IMR-90 (cell line): ENCODE measurements around the gene TRPV4. TPM values are rescaled to one million over a fixed set of nuclear protein-coding genes. Genes with fewer than 3 reads are reported as not detected.

Source experiments
- ATAC-seq: fragments of 200-7000 bp; cut with Tn5 transposase; 2 replicates; pipeline ENCODE4 v1.9.1; 2020; ENCODE audit warnings: low read depth, mild to moderate bottlenecking, moderate library complexity
- BruUV-seq: library from RNA; stranded (reverse); fragments of 400-500 nt; replicated peaks from 2 replicates; lab custom pipeline; 2021; lab: Mats Ljungman, UMichigan
- CTCF ChIA-PET: fragments of 300-600 bp; formaldehyde crosslinking; extraction: SDS; loops from one replicate; lab custom pipeline; 2021; ENCODE audit warnings: antibody characterized with exemption; lab: Yijun Ruan, JAX
- POLR2A ChIA-PET: fragments of 300-600 bp; sonication (Branson Sonifier 250); formaldehyde crosslinking; loops from one replicate; lab custom pipeline; 2022; ENCODE audit warnings: antibody characterized with exemption; ENCODE audit not compliant: unreplicated experiment; lab: Charles Lee
- DNase-seq: peaks from one replicate; pipeline ENCODE4 v3.0.0; 2013
- H2AFZ ChIP-seq: replicated peaks from 2 replicates; pipeline ENCODE3; 2013; ENCODE audit warnings: low read length, mild to moderate bottlenecking; ENCODE audit not compliant: poor library complexity
- H2AK5ac ChIP-seq: 2 replicates; pipeline ENCODE4 v1.6.1; 2013; ENCODE audit warnings: low read depth, low read length, inconsistent platforms
- H2AK9ac ChIP-seq: replicated peaks from 2 replicates; pipeline ENCODE3; 2013; ENCODE audit warnings: mild to moderate bottlenecking, low read depth, low read length, moderate library complexity; ENCODE audit not compliant: poor library complexity
- H2BK120ac ChIP-seq: 2 replicates; pipeline ENCODE4 v1.6.1; 2013; ENCODE audit warnings: low read depth, low read length, inconsistent platforms
- H2BK15ac ChIP-seq: 3 replicates; pipeline ENCODE4 v1.6.1; 2013; ENCODE audit warnings: low read depth, low read length, inconsistent platforms
- H2BK20ac ChIP-seq: 2 replicates; pipeline ENCODE4 v1.6.1; 2013; ENCODE audit warnings: low read depth, mild to moderate bottlenecking, inconsistent platforms, low read length, moderate library complexity
- H2BK5ac ChIP-seq: 2 replicates; pipeline ENCODE4 v1.6.1; 2013; ENCODE audit warnings: mild to moderate bottlenecking, low read depth, low read length, inconsistent platforms; ENCODE audit not compliant: poor library complexity, severe bottlenecking
- H3K14ac ChIP-seq: replicated peaks from 2 replicates; pipeline ENCODE4 v1.6.1; 2013; ENCODE audit warnings: low read depth, low read length, inconsistent platforms
- H3K18ac ChIP-seq: 2 replicates; pipeline ENCODE4 v1.6.1; 2013; ENCODE audit warnings: low read depth, low read length, control low read depth
- H3K23ac ChIP-seq: 2 replicates; pipeline ENCODE4 v1.6.1; 2013; ENCODE audit warnings: low read depth, low read length, inconsistent platforms
- H3K27ac ChIP-seq: 2 replicates; pipeline ENCODE4 v1.5.1; 2013; ENCODE audit warnings: mild to moderate bottlenecking, control low read depth, low read length; ENCODE audit not compliant: insufficient read depth
- H3K27me3 ChIP-seq: 2 replicates; pipeline ENCODE4 v1.6.1; 2013; ENCODE audit warnings: low read length; ENCODE audit not compliant: control insufficient read depth, insufficient read depth
- H3K36me3 ChIP-seq: 2 replicates; pipeline ENCODE4 v1.6.1; 2013; ENCODE audit warnings: low read length, mixed read lengths; ENCODE audit not compliant: control insufficient read depth, insufficient read depth
- H3K4ac ChIP-seq: 2 replicates; pipeline ENCODE4 v1.6.1; 2013; ENCODE audit warnings: low read depth, low read length, inconsistent platforms
- H3K4me1 ChIP-seq: 2 replicates; pipeline ENCODE4 v1.6.1; 2013; ENCODE audit warnings: low read length, mixed read lengths; ENCODE audit not compliant: control insufficient read depth, insufficient read depth
- H3K4me2 ChIP-seq: 2 replicates; pipeline ENCODE4 v1.6.1; 2013; ENCODE audit warnings: low read depth, mild to moderate bottlenecking, control low read depth, low read length, moderate library complexity
- H3K4me3 ChIP-seq: 2 replicates; pipeline ENCODE4 v1.5.1; 2013; ENCODE audit warnings: low read depth, mild to moderate bottlenecking, control low read depth, low read length, moderate library complexity; ENCODE audit not compliant: insufficient read depth
- H3K56ac ChIP-seq: 2 replicates; pipeline ENCODE4 v1.6.1; 2013; ENCODE audit warnings: low read length, inconsistent platforms; ENCODE audit not compliant: insufficient read depth; ENCODE audit errors: extremely low read depth
- H3K79me1 ChIP-seq, 2 experiments: 2 replicates each; pipeline ENCODE4 v1.6.1; 2013; ENCODE audit warnings: low read length in 2 of 2, inconsistent platforms in 1 of 2, low read depth in 1 of 2
- H3K9ac ChIP-seq: 2 replicates; pipeline ENCODE4 v1.6.1; 2013; ENCODE audit warnings: low read depth, low read length, control low read depth
- H3K9me1 ChIP-seq: 2 replicates; pipeline ENCODE4 v1.6.1; 2013; ENCODE audit warnings: low read length, inconsistent platforms; ENCODE audit not compliant: insufficient read depth
- H3K9me3 ChIP-seq: 2 replicates; pipeline ENCODE4 v1.6.1; 2013; ENCODE audit warnings: low read length; ENCODE audit not compliant: control insufficient read depth, insufficient read depth
- H4K20me1 ChIP-seq: 2 replicates; pipeline ENCODE4 v1.6.1; 2013; ENCODE audit warnings: low read length, inconsistent platforms; ENCODE audit not compliant: insufficient read depth
- H4K5ac ChIP-seq: 2 replicates; pipeline ENCODE4 v1.6.1; 2013; ENCODE audit warnings: mild to moderate bottlenecking, low read depth, low read length, control low read depth
- H4K8ac ChIP-seq, 2 experiments: 2 replicates each; pipeline ENCODE4 v1.6.1; 2013; ENCODE audit warnings: low read depth in 2 of 2, low read length in 2 of 2, control low read depth in 1 of 2, inconsistent platforms in 1 of 2
- H4K91ac ChIP-seq: 2 replicates; pipeline ENCODE4 v1.6.1; 2013; ENCODE audit warnings: low read depth, low read length, inconsistent platforms; ENCODE audit not compliant: insufficient read depth
- BHLHE40 ChIP-seq: fragments of 150-350 bp; IDR thresholded peaks from 2 replicates; pipeline ENCODE4 v1.6.1; 2016; ENCODE audit warnings: mild to moderate bottlenecking, low read depth, low read length
- CEBPB ChIP-seq: IDR thresholded peaks from 2 replicates; pipeline ENCODE4 v1.6.1; 2012; ENCODE audit warnings: low read depth, low read length, improper control_type of control experiment
- CHD1 ChIP-seq: IDR thresholded peaks from 2 replicates; pipeline ENCODE4 v1.6.1; 2012; ENCODE audit warnings: low read depth, low read length, improper control_type of control experiment
- MAZ ChIP-seq: IDR thresholded peaks from 2 replicates; pipeline ENCODE4 v1.6.1; 2012; ENCODE audit warnings: low read depth, mild to moderate bottlenecking, low read length, improper control_type of control experiment, moderate library complexity, borderline replicate concordance
- WGBS, 2 experiments: methylation state at CpG; one replicate each; pipeline versions ENCODE4 v1.1.5 to v1.1.7; 2013; ENCODE audit warnings: missing lambda C conversion rate in 2 of 2; ENCODE audit not compliant: insufficient read length in 1 of 2; ENCODE audit errors: extremely low coverage in 2 of 2; 5-methylcytosine and 5-hydroxymethylcytosine counted together
- dilution Hi-C: fragments of 300-500 bp; cut with HindIII; formaldehyde crosslinking; loops from one replicate; pipeline ENCODE4 v1.14.3; 2018; ENCODE audit warnings: low sequenced_read_pairs; ENCODE audit not compliant: unreplicated experiment
- in situ Hi-C: fragments of 300-500 bp; cut with MboI; formaldehyde crosslinking; loops from 3 replicates; pipeline ENCODE4 v1.14.3; 2019; ENCODE audit warnings: low sequenced_read_pairs, inconsistent platforms, mixed read lengths
- intact Hi-C: fragments of 100-400 bp; cut with micrococcal nuclease; formaldehyde crosslinking; loops from 2 replicates; pipeline ENCODE4 v1.10.0; 2022
- polyA plus RNA-seq, 3 experiments: library from polyadenylated mRNA; depleted of rRNA; stranded (reverse); fragments of >200 nt; gene quantifications; 2 replicates each; pipeline ENCODE4 v1.2.3, GENCODE V29; 2012; ENCODE audit warnings: low replicate concordance in 1 of 3
- total RNA-seq: library from RNA; depleted of rRNA; stranded (reverse); fragments of >200 nt; gene quantifications from 2 replicates; pipeline ENCODE4 v1.2.3, GENCODE V29; 2012
- TF ChIP-seq, protein P1 (sequence below): conservative IDR thresholded peaks from 2 replicates; pipeline ENCODE4 v1.5.1; 2012; ENCODE audit warnings: mild to moderate bottlenecking, low read depth, low read length, improper control_type of control experiment

Gene TRPV4
- total and polyA plus RNA-seq, 2 of the 4 experiments (the other 2 are of a cell fraction), result 1.1 to 6.1 TPM

DNA sequence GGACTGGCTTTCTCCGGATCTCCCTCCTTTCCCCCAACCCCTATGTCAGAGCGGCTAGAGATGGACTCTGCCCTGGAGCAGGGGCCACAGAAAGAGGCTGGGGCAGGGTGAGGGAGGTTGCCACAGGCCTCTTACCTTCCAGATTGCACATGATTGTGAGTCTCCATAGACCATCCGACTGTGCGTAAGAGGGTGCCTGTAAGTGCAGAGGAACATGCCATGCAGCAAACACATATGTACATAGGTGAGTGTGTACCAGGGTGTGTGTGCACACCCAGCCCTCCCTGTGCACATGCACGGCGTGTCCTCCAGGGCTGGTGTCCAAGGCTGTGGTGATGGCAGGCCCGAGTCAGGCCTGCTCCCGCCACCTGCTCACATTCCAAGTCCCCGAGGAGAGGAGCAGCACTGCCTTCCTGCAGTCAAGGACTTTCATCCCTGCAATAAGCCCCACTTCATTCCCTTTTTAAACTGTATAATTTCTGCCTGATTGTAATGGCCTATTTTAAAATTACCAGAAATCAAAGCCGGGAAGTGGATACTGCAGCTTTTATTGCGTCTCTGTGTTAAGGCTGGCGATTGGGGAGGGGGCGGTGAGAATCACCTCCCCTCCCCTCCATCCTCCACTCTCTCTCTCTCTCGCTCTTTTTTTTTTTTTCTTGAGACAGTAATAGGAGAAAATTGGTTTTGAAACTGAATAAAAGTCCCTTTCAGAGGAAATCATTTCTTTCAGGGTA is 91.1 kb downstream of the TRPV4 start:
- Histone ChIP-seq H3K56ac (no peak overlapping the region), H2AFZ (no peak overlapping the region), H4K20me1 (no peaks in the 10 kb centered on the region), H3K4me1 (peaks cover 5% of the 10 kb centered on the region; the same call in 1 of the 2 replicates), H3K9me3 (no peaks in the 10 kb centered on the region), H2BK5ac (no peak overlapping the region), H3K27me3 (peaks cover 8% of the 10 kb centered on the region), H4K91ac (no peak overlapping the region), H4K5ac (no peak overlapping the region), H3K4me3 (no peak overlapping the region), H3K9ac (no peak overlapping the region), H3K4me2 (no peak overlapping the region), H3K14ac (no peak overlapping the region), H2BK15ac (no peak overlapping the region), H2BK120ac (no peak overlapping the region), H3K79me1 (no peaks in the 10 kb centered on the region), H2BK20ac (no peak overlapping the region), H3K18ac (no peak overlapping the region), H3K9me1 (peaks cover 7% of the 10 kb centered on the region), H3K23ac (no peak overlapping the region), H2AK9ac (no peak overlapping the region), H3K36me3 (no peaks in the 10 kb centered on the region), H3K4ac (no peak overlapping the region), H4K8ac (no peak overlapping the region), H3K27ac (no peak overlapping the region), H2AK5ac (no peak overlapping the region; the same call in 1 of the 2 replicates)
- POLR2A ChIA-PET, result no interaction called here
- intact Hi-C loops, result no loop called here
- ATAC-seq (no peak), DNase-seq (no peak)
- in situ Hi-C loops, result no loop called here
- dilution Hi-C loops, result no loop called here
- WGBS, 2 experiments, result 67% methylated on average over 2 of the region's 14 CpGs; no CpG with 5 or more reads in 1 of the 2 experiments
- BruUV-seq, result no TSS peak
- TF ChIP-seq, protein P1, sequence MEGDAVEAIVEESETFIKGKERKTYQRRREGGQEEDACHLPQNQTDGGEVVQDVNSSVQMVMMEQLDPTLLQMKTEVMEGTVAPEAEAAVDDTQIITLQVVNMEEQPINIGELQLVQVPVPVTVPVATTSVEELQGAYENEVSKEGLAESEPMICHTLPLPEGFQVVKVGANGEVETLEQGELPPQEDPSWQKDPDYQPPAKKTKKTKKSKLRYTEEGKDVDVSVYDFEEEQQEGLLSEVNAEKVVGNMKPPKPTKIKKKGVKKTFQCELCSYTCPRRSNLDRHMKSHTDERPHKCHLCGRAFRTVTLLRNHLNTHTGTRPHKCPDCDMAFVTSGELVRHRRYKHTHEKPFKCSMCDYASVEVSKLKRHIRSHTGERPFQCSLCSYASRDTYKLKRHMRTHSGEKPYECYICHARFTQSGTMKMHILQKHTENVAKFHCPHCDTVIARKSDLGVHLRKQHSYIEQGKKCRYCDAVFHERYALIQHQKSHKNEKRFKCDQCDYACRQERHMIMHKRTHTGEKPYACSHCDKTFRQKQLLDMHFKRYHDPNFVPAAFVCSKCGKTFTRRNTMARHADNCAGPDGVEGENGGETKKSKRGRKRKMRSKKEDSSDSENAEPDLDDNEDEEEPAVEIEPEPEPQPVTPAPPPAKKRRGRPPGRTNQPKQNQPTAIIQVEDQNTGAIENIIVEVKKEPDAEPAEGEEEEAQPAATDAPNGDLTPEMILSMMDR, result no peak
- TF ChIP-seq CHD1, result no peak
- TF ChIP-seq CEBPB, result no peak
- TF ChIP-seq MAZ, result no peak
- no peak for TF ChIP-seq BHLHE40
- CTCF ChIA-PET, result no interaction called here
